Measurements from ENCODE around the gene CCDC141. TPM values are rescaled to one million over a fixed set of nuclear protein-coding genes. Genes with fewer than 3 reads are reported as not detected.

CCDC141 gene
- polyA plus RNA-seq, 1 donor: 0.70 TPM

DNA sequence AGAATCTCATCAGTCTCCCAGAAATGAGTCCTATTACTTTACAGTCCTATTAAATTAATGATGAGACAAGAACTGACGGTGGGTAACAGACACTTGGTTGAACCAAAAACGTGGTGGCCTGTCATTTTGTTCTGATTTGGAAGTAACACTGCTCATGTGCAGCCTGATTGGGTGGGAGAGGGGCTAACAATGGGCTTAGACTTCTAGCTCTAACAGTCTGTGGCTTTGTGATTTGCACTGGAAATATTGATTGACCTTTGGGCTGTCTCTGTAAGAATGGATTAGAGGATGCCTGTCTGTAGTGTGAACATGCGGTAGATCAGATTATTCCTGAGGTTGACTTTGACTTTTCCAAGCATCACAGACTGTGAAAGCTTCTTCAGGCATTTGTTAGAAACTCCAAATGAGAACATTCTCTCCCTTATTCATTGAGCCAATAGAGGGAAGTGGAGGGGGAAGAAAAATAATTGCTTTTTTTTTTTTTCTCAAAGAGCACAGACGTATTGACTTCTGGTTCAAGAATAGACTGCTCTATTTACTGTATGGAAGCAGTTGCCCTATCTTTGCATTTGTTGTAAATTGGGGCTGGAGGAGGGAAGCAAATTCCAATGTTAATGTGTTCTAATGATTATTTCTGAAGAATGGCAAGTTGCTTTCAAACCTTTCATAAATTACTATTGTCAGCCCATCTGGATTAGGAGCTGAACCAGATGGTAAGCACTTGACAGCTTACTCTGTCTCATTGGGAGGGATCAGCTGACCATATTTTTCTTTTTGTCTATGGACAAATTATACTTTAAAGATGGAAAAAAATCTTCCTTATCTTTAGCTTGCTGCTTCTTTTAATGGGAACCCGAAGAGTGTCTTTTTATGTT lies 156.9 kb downstream of the CCDC141 start:
- no peaks in the 10 kb centered on the region for H3K36me3 ChIP-seq (ENCODE audit: control insufficient read depth, insufficient read depth, low read length)
- 49% methylated on average over 2 of the region's 5 CpGs for WGBS (ENCODE audit: insufficient coverage, low lambda C conversion rate)
- no peaks in the 10 kb centered on the region for H3K4me1 ChIP-seq (ENCODE audit: control insufficient read depth, insufficient read depth, low read length)
- H3K27ac ChIP-seq (ENCODE audit: low read length): no peak overlapping the region
- no peaks in the 10 kb centered on the region for H3K27me3 ChIP-seq (ENCODE audit: control insufficient read depth, insufficient read depth, low read length)
- no peak overlapping the region for H3K4me3 ChIP-seq (ENCODE audit: low read length)
- no peak for DNase-seq
- no peaks in the 10 kb centered on the region for H3K9me3 ChIP-seq (ENCODE audit: control insufficient read depth, low read depth, low read length)

DNA sequence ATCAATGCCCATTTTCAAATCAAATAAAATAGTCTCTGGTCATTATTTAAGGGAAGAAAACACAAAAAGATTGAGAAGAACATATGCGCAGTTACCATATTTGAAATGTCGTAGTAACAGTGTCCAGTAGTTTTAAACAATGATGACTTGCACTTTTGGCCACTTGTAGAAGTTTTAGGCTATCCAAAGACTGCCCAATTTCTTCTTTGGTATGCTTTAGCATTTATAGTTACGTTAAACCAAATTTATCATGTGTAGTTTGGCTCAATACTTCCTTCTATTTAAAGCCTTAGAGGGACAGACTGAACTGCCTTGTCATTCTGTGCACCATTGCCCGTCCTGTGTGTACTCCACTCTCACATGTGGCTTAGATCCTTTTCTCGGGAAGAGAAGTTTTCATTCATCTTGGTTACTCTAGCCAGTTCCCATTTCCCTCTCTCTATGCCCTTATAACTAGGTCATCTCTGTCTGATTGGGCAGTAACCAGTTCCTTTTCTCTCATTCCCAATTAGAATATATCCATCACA lies 157.9 kb downstream of the CCDC141 start:
- Histone ChIP-seq H3K9me3 (ENCODE audit: control insufficient read depth, low read depth, low read length) (no peaks in the 10 kb centered on the region), H3K4me1 (ENCODE audit: control insufficient read depth, insufficient read depth, low read length) (no peaks in the 10 kb centered on the region), H3K27ac (ENCODE audit: low read length) (no peak overlapping the region), H3K27me3 (ENCODE audit: control insufficient read depth, insufficient read depth, low read length) (no peaks in the 10 kb centered on the region), H3K4me3 (ENCODE audit: low read length) (no peak overlapping the region), H3K36me3 (ENCODE audit: control insufficient read depth, insufficient read depth, low read length) (no peaks in the 10 kb centered on the region)
- no CpG with 5 or more reads among the region's 5 CpGs for WGBS (ENCODE audit: insufficient coverage, low lambda C conversion rate)
- no peak for DNase-seq

DNA sequence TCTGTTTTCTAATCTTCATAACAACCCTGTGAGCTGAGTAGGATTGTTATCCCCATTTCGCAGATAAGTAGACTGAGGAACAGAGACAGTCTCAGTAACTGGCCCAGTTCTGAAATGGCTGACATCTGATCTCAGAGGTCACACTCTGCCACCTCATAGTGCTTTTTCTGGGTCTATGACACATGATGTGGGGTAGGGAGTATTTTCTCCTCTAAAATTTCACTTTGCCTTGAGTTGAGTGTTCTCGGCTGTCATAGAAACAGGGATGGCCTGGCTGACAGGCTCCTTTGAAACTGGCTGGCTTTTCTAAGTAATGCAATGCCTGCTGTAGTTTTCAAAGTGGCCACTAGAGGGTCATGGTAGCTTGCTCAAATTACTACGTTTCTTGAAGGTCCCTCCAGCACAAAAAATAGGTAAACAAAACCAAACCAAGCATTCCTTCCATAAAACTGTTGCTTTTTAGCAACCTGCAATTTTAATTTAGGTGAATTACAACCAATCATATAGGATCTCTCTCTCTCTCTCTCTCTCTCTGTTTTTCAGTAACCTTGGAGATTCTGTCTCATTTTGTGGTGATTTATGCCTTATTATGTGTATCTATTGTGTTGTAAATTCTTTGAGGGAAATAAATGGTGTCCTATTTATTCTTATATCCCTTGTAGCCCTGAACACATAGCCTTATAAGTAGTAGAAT lies 158.5 kb downstream of the CCDC141 start:
- H3K9me3 ChIP-seq (ENCODE audit: control insufficient read depth, low read depth, low read length): no peaks in the 10 kb centered on the region
- H3K27me3 ChIP-seq (ENCODE audit: control insufficient read depth, insufficient read depth, low read length): no peaks in the 10 kb centered on the region
- H3K4me3 ChIP-seq (ENCODE audit: low read length): no peak overlapping the region
- WGBS (ENCODE audit: insufficient coverage, low lambda C conversion rate): 0% methylated on average over 1 of the region's 3 CpGs
- no peaks in the 10 kb centered on the region for H3K36me3 ChIP-seq (ENCODE audit: control insufficient read depth, insufficient read depth, low read length)
- H3K4me1 ChIP-seq (ENCODE audit: control insufficient read depth, insufficient read depth, low read length): no peaks in the 10 kb centered on the region
- no peak overlapping the region for H3K27ac ChIP-seq (ENCODE audit: low read length)
- DNase-seq: peak; percentile 27 to 44

DNA sequence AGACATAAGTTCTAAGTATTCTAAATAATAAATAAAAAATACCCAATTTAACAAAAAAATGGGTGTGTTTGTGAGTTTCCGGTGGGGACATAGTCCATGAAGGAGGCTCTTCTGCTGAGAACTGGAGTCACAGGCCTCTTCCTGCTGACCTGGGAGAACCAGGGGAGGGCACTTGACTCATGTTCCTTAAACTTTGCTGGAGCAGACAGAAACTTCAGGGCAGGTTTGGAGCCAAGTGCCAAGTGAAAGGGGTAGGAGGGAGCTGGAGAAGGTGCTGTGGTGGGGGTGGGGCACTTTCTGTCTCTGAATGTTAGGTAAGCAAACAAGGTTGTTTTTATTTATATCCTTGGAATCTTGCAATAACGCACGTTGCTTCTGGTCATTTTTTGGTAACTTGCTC lies 163.9 kb downstream of the CCDC141 start:
- Histone ChIP-seq H3K9me3 (ENCODE audit: control insufficient read depth, low read depth, low read length) (no peaks in the 10 kb centered on the region), H3K4me3 (ENCODE audit: low read length) (no peak overlapping the region), H3K27me3 (ENCODE audit: control insufficient read depth, insufficient read depth, low read length) (no peaks in the 10 kb centered on the region), H3K4me1 (ENCODE audit: control insufficient read depth, insufficient read depth, low read length) (no peaks in the 10 kb centered on the region), H3K36me3 (ENCODE audit: control insufficient read depth, insufficient read depth, low read length) (no peaks in the 10 kb centered on the region), H3K27ac (ENCODE audit: low read length) (no peak overlapping the region)
- WGBS (ENCODE audit: insufficient coverage, low lambda C conversion rate): no CpG with 5 or more reads among the region's 3 CpGs
- no peak for DNase-seq

DNA sequence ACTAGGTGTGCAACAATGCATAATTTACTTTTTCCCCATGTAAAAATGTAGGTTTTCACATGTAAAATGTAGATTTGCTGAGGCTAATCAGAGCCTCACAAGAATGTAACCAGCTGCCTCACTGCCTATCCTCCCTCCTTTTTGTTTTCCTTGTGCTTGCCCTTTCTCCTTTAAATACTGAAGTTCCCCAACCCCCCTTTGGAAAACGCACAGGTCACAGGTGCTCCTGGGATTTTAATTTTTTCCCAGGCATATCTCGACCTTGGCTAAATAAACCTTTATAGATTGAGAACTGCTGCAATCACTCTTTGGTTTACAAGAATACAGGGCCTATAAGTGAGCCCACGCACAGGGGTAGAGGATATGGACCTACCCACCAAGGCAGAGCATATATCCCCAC lies 165.5 kb downstream of the CCDC141 start:
- Histone ChIP-seq H3K27ac (ENCODE audit: low read length) (no peak overlapping the region), H3K36me3 (ENCODE audit: control insufficient read depth, insufficient read depth, low read length) (no peaks in the 10 kb centered on the region), H3K9me3 (ENCODE audit: control insufficient read depth, low read depth, low read length) (no peaks in the 10 kb centered on the region), H3K27me3 (ENCODE audit: control insufficient read depth, insufficient read depth, low read length) (no peaks in the 10 kb centered on the region), H3K4me1 (ENCODE audit: control insufficient read depth, insufficient read depth, low read length) (no peaks in the 10 kb centered on the region), H3K4me3 (ENCODE audit: low read length) (no peak overlapping the region)
- no CpG with 5 or more reads among the region's 3 CpGs for WGBS (ENCODE audit: insufficient coverage, low lambda C conversion rate)
- no peak for DNase-seq

DNA sequence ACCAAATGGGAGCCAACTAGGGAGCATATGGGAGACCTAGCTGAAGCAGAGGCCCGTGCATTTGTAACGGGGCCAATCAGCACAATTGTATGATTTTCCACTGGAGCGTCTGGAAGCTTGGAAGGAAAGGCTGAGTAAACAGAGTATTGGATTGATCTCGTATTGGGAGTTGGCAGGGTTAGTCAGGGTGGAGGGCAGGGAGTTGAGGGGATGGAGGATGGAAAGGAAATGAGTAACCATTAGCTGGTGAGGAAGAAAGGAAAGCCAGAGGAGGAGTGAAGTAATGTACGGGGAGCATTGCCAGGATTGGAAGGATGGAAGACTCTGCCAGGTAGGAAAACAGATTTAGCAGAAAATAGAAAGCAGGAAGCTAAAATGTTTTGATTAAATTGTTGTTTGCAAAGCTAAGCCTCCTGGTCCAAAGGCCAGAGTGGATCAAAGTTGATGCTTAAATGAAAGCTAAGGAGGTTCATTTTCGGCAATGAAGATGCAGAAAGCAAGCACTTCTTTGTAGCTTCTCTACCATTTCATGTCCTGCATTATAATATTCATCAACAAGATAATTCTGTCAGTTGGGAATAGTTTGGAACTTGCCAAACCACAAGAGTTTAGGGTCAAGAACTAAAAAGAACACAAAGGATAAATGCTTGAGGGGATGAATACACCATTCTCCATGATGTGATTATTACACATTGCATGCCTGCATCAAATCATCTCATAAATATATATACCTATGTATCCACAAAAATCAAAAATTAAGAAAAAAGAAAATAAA lies 167.1 kb downstream of the CCDC141 start:
- Histone ChIP-seq H3K9me3 (ENCODE audit: control insufficient read depth, low read depth, low read length) (no peaks in the 10 kb centered on the region), H3K4me3 (ENCODE audit: low read length) (no peak overlapping the region), H3K27me3 (ENCODE audit: control insufficient read depth, insufficient read depth, low read length) (no peaks in the 10 kb centered on the region), H3K27ac (ENCODE audit: low read length) (no peak overlapping the region), H3K36me3 (ENCODE audit: control insufficient read depth, insufficient read depth, low read length) (no peaks in the 10 kb centered on the region), H3K4me1 (ENCODE audit: control insufficient read depth, insufficient read depth, low read length) (no peaks in the 10 kb centered on the region)
- 73% methylated on average over 3 of the region's 6 CpGs for WGBS (ENCODE audit: insufficient coverage, low lambda C conversion rate)
- no peak for DNase-seq

DNA sequence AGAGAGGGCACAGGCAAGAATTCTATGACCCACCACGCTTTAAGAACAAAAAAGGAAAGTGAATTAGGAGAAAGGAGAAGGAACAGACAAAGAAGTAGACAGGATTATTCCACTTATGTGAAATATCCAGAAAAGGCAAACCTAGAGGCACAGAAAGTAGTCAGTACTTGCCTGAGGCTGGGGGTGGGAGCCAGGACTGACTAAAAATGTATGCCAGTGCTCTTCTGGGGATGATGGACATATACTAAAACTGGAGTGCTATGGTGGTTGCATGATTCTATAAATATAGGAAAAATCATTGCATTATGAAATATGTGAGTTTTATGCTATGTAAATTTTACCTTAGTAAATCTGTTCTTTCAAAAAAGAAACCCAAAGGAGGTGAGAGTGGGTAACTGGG lies 168.9 kb downstream of the CCDC141 start:
- 100% methylated on average over 1 of the region's 1 CpG for WGBS (ENCODE audit: insufficient coverage, low lambda C conversion rate)
- DNase-seq: no peak
- Histone ChIP-seq H3K27me3 (ENCODE audit: control insufficient read depth, insufficient read depth, low read length) (no peaks in the 10 kb centered on the region), H3K9me3 (ENCODE audit: control insufficient read depth, low read depth, low read length) (no peaks in the 10 kb centered on the region), H3K4me3 (ENCODE audit: low read length) (no peak overlapping the region), H3K36me3 (ENCODE audit: control insufficient read depth, insufficient read depth, low read length) (no peaks in the 10 kb centered on the region), H3K4me1 (ENCODE audit: control insufficient read depth, insufficient read depth, low read length) (no peaks in the 10 kb centered on the region), H3K27ac (ENCODE audit: low read length) (no peak overlapping the region)

DNA sequence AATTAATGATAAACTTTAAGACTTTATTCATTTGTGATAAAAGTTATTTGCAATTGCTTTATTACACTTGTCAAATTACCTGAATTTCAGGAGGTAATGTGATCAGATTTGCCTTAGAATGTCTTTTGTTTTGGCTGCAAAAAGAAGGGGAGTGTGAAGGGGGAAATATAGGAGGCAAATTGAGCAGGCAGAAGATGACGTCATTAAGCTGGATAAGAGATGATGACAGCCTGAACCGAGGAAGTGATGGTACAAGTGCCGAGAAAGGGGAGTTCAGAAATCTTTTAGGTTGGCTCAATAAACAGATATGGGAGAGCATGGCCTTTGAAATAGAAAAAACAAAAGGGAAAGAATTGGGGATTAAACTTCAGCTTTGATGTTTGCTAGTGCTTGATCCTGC lies 169.7 kb downstream of the CCDC141 start:
- no peak overlapping the region for H3K4me3 ChIP-seq (ENCODE audit: low read length)
- DNase-seq: no peak
- H3K9me3 ChIP-seq (ENCODE audit: control insufficient read depth, low read depth, low read length): no peaks in the 10 kb centered on the region
- no peaks in the 10 kb centered on the region for H3K36me3 ChIP-seq (ENCODE audit: control insufficient read depth, insufficient read depth, low read length)
- no peaks in the 10 kb centered on the region for H3K4me1 ChIP-seq (ENCODE audit: control insufficient read depth, insufficient read depth, low read length)
- no peaks in the 10 kb centered on the region for H3K27me3 ChIP-seq (ENCODE audit: control insufficient read depth, insufficient read depth, low read length)
- no peak overlapping the region for H3K27ac ChIP-seq (ENCODE audit: low read length)
- 83% methylated on average over 1 of the region's 3 CpGs for WGBS (ENCODE audit: insufficient coverage, low lambda C conversion rate)

DNA sequence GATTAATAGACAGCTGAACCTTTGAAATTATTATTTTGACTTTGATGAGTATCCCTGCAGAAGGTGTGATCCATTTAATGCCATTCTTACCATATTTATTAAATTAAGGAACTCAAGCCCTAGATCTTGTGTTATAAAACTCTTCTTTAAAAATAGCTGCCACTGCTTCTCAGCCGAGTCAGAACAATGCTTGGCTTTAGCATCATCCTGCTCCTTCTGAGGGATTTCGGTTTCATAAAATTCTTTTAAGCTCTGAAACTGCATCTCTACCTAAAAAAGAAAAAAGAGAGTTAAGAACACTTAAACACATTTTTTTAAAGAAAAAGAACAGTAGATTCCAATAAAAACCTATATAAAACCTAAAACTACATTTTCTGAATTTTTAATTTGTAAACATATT lies 172.1 kb downstream of the CCDC141 start:
- no peaks in the 10 kb centered on the region for H3K27me3 ChIP-seq (ENCODE audit: control insufficient read depth, insufficient read depth, low read length)
- no peak for DNase-seq
- no peaks in the 10 kb centered on the region for H3K36me3 ChIP-seq (ENCODE audit: control insufficient read depth, insufficient read depth, low read length)
- no peaks in the 10 kb centered on the region for H3K4me1 ChIP-seq (ENCODE audit: control insufficient read depth, insufficient read depth, low read length)
- no peak overlapping the region for H3K27ac ChIP-seq (ENCODE audit: low read length)
- no peak overlapping the region for H3K4me3 ChIP-seq (ENCODE audit: low read length)
- H3K9me3 ChIP-seq (ENCODE audit: control insufficient read depth, low read depth, low read length): no peaks in the 10 kb centered on the region
- 100% methylated on average over 2 of the region's 2 CpGs for WGBS (ENCODE audit: insufficient coverage, low lambda C conversion rate)

DNA sequence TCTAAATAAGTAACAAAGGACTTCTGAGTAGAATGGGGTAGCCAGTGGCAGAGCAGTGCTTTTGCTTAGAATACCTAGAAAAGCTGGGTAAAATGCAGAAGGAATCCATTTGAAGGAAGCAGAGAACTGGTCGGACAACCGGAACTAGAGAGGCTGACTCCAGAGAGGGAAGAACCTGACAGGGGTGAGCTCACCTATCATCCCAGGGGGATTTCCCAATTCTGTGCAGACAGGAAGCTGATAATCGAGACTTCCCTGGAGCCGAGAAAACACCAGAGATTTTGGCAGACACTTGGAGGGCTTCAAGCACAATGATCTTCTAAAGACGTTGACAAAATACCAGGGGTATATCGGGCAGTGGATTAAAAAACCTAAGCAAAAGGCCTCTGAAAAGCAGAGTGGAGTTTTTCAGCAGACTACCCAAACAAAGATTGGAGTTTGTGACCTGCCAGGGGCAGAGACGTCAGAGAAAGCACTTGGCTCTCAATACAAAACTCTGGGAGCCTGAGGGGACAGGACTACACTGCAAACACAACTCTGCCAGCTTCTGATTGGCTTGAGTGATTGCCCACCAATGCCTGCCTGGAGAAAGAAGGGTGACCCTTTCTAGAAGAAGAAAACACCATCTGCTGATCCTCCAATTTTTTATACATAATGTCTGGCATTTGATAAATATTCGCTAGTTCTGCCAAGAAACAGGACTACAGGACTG lies 175.3 kb downstream of the CCDC141 start:
- Histone ChIP-seq H3K4me1 (ENCODE audit: control insufficient read depth, insufficient read depth, low read length) (no peaks in the 10 kb centered on the region), H3K27me3 (ENCODE audit: control insufficient read depth, insufficient read depth, low read length) (no peaks in the 10 kb centered on the region), H3K9me3 (ENCODE audit: control insufficient read depth, low read depth, low read length) (no peaks in the 10 kb centered on the region), H3K27ac (ENCODE audit: low read length) (no peak overlapping the region), H3K36me3 (ENCODE audit: control insufficient read depth, insufficient read depth, low read length) (no peaks in the 10 kb centered on the region), H3K4me3 (ENCODE audit: low read length) (no peak overlapping the region)
- DNase-seq: no peak
- no CpG with 5 or more reads among the region's 8 CpGs for WGBS (ENCODE audit: insufficient coverage, low lambda C conversion rate)

All from large intestine (tissue), 3 donors.